Body of pancreas (tissue), 4 donors: Measurements from ENCODE around the gene FAM90A1. TPM values are rescaled to one million over a fixed set of nuclear protein-coding genes. Genes with fewer than 3 reads are reported as not detected.
"Not testable (repeated sequence)": the region's sequence is repeated elsewhere in the genome, so short reads cannot be mapped to it uniquely, and the experiment has no call there.

Source experiments
- ATAC-seq: fragments of 150-250 bp; one replicate; pipeline ENCODE4 v1.9.1; 2016
- DNase-seq, 4 donors: peaks; one replicate each; pipeline ENCODE4 v3.0.0-alpha.2; 2019
- H3K27ac ChIP-seq, 4 donors: fragments of 200-600 bp; sonication (generic); 1 replicate in 3 of 4; 2 replicates in 1 of 4; pipeline versions ENCODE4 v1.5.1 to v1.6.1; 2016 to 2019; ENCODE audit warnings: mild to moderate bottlenecking in 1 of 4, mixed read lengths in 1 of 4, moderate library complexity in 1 of 4
- H3K27me3 ChIP-seq, 2 donors: fragments of 200-600 bp; sonication (generic); one replicate each; pipeline ENCODE4 v1.6.0; 2016; ENCODE audit warnings: mild to moderate bottlenecking in 1 of 2
- H3K36me3 ChIP-seq, 2 donors: fragments of 200-600 bp; sonication (generic); replicated peaks in 1 of 2; 2 replicates each; pipeline ENCODE4 v1.5.1; 2016; ENCODE audit warnings: low read depth in 2 of 2; ENCODE audit not compliant: insufficient read depth in 1 of 2
- H3K4me1 ChIP-seq: fragments of 200-600 bp; sonication (generic); one replicate; pipeline ENCODE4 v1.6.0; 2016
- H3K4me3 ChIP-seq, 2 donors: fragments of 200-600 bp; sonication (generic); 1 replicate in 1 of 2; 2 replicates in 1 of 2; pipeline ENCODE4 v1.5.1; 2016 to 2019
- H3K9me3 ChIP-seq, 3 donors: fragments of 200-600 bp; sonication (generic); 1 replicate in 2 of 3; 2 replicates in 1 of 3; pipeline ENCODE4 v1.5.1; 2016
- POLR2A ChIP-seq, 3 donors: fragments of 450-650 bp; IDR thresholded peaks; one replicate each; pipeline ENCODE4 v1.6.1; 2016; ENCODE audit warnings: antibody characterized with exemption in 3 of 3, mild to moderate bottlenecking in 2 of 3
- WGBS, 2 donors: methylation state at CpG; one replicate each; pipeline ENCODE4 v1.1.5; 2017; 5-methylcytosine and 5-hydroxymethylcytosine counted together
- intact Hi-C: fragments of 100-400 bp; cut with DNase I; formaldehyde crosslinking; loops from one replicate; pipeline ENCODE4 v1.15.1; 2023
- total RNA-seq, 2 donors: library from RNA; depleted of rRNA; stranded (reverse); fragments of >200 nt; gene quantifications; one replicate each; pipeline ENCODE4 v1.1.0, GENCODE V29; 2016

Gene FAM90A1, protein sequence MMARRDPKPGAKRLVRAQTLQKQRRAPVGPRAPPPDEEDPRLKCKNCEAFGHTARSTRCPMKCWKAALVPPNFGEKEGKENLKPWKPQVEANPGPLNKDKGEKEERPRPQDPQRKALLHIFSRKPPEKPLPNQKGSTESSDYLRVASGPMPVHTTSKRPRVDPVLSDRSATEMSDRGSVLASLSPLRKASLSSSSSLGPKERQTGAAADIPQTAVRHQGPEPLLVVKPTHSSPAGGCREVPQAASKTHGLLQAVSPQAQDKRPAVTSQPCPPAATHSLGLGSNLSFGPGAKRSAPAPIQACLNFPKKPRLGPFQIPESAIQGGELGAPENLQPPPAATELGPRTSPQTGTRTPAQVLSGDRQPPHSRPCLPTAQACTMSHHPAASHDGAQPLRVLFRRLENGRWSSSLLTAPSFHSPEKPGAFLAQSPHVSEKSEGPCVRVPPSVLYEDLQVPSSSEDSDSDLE
- total RNA-seq: under 1 TPM in 1 of 2 donors, not detected in 1; 0.26 TPM

DNA sequence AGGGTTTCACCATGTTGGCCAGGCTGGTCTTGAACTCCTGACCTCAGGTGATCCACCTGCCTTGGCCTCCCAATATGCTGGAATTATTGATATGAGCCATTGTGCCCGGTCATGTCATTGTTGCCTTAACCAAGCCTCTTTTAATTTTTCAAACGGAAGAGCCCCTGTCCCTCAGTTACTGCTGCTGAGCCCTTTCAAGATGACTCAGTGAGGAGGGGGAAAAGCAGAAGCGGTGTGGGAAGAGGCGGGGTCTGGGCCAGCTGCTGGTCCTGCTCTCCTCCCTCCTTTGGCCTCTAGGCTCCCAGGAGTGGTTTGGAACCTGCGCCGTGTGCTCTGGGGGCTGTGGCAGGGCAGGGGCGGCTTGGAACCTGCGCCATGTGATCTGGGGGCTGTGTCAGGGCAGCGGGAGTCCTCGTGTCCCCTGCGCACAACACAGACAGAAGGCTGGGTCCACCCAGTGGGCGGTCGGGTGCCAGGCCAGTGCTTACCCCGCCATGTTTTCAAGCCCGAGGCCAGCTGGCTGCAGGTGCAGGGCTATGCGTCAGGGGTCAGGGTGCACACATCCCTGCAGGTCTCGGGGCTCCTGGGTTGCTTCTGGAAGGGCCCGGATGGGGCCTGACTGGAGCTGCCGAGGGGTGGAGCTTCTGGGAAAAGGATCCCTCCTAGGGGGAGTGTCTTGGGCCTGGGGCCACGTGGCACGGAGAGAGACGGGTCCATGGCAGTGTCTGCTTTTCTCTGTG, at the start of gene FAM90A1:
Gene FAM90A1, minus strand, starts transcription at position 627 of the 740 bp plus-strand sequence. CDS start 2,786 bp downstream, outside the sequence.
- H3K36me3 ChIP-seq, ATAC-seq, H3K4me3 ChIP-seq, intact Hi-C loops, H3K27me3 ChIP-seq, H3K9me3 ChIP-seq: not testable (repeated sequence)
- Histone ChIP-seq H3K4me1 (peaks cover 23% of the 10 kb centered on the region), H3K27ac (peak within 1 kb of the TSS in 2 of 4 donors; percentile 59 to 60)
- WGBS, 2 donors: 72 to 73% methylated on average over 10 to 22 of the region's 22 CpGs
- peak; percentile 32 to 83 (median 70) for DNase-seq
- peak in 1 of 3 donors; percentile 6 for TF ChIP-seq POLR2A (IDR thresholded peaks at IDR 0.05)

DNA sequence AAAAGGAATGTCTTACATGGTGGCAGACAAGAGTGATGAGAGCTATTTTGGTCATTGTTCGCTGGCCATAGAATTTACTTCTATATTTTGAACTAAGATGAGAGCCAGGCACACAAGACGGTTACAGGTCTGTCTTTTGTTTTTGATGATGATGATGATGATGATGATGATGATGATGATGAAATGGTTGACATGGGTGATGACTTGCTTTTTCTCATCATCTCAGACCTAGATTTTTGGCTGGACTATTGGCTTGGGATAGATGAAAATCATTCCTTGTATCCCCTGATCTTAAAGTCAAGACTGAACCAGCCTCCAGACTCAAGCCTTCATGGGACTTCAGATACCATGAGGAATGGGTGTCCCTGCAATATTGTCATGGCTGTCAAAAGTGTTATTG, 49.0 kb upstream of the FAM90A1 start:
- H3K4me1 ChIP-seq, intact Hi-C loops, H3K27ac ChIP-seq, H3K4me3 ChIP-seq, H3K9me3 ChIP-seq, H3K27me3 ChIP-seq, DNase-seq, H3K36me3 ChIP-seq, ATAC-seq: not testable (repeated sequence)
- WGBS, 2 donors: 60% methylated on average over 1 of the region's 2 CpGs; no CpG with 5 or more reads in 1 of the 2 donors

DNA sequence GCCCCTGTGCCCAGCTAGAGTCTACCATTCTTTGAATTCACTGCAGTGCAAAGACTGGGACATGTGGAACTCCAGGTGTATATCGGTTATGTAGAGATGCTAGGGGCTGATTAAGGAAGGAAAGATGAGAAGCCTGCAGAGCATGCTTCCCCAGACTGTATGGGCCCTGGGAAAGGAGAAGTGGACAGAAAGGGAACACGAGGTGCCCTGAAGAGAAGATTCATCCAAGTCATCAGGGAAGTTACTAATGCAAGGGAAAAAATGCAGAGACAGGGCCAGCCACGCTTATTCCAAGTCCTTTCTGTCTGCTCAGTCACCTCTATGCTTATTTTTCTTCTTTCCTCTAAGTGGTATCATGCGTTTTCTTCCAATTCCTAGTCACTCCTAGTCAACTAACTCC, 39.3 kb upstream of the FAM90A1 start:
- H3K27me3 ChIP-seq, H3K4me3 ChIP-seq, H3K27ac ChIP-seq, intact Hi-C loops, ATAC-seq, H3K36me3 ChIP-seq, H3K9me3 ChIP-seq, H3K4me1 ChIP-seq: not testable (repeated sequence)
- peak in 1 of 4 donors; percentile 12 for DNase-seq
- WGBS, 2 donors: 65 to 84% methylated on average over 4 of the region's 4 CpGs

DNA sequence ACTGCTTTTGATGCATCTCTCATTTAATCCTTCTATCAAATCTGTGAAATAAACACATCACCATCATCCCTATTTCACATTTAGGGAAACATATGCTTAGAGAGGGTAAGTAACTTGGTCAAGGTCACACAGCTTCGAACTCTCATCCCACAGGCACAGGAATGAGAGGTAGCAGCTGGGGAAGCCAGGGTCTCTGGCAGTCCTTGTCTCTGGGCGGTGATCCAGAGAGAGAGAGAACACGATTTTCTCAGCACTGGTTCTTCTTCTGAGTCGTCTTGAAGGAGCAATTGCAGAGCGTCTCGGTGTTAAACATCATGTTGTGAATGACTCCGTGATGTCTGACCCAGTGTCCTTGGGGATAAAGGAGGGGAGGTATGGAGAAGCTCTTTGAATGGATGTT, 36.8 kb upstream of the FAM90A1 start:
- H3K9me3 ChIP-seq, H3K27ac ChIP-seq, DNase-seq, H3K4me1 ChIP-seq, H3K4me3 ChIP-seq, H3K27me3 ChIP-seq, intact Hi-C loops, H3K36me3 ChIP-seq, ATAC-seq: not testable (repeated sequence)
- 58 to 65% methylated on average over 7 of the region's 7 CpGs for WGBS, 2 donors

DNA sequence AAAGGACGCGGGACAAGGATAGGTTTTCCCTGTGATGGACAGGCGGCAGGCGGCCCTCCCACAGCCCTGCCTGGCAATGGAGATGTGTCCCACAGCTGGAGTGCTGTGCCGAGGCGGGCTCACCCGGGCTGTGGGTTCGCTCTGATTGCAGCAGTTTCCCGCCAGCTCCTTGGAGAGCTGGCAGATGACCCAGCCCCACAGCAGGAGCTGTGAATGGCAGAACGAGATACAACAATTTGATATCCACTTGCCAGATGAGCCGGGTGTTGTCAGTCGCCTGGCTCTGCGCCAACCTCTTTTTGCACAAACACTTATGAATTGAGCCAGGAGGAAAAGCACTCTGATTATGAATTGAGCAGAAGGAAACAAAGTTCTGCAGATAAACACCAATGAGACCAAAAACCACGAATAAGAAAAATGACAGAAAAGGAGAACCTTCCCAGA, 33.7 kb upstream of the FAM90A1 start:
- H3K27ac ChIP-seq, H3K4me1 ChIP-seq, intact Hi-C loops, H3K36me3 ChIP-seq, H3K4me3 ChIP-seq, ATAC-seq, H3K27me3 ChIP-seq, H3K9me3 ChIP-seq: not testable (repeated sequence)
- 44 to 48% methylated on average over 7 to 14 of the region's 14 CpGs for WGBS, 2 donors
- DNase-seq: peak in 2 of 4 donors; percentile 9 to 22

DNA sequence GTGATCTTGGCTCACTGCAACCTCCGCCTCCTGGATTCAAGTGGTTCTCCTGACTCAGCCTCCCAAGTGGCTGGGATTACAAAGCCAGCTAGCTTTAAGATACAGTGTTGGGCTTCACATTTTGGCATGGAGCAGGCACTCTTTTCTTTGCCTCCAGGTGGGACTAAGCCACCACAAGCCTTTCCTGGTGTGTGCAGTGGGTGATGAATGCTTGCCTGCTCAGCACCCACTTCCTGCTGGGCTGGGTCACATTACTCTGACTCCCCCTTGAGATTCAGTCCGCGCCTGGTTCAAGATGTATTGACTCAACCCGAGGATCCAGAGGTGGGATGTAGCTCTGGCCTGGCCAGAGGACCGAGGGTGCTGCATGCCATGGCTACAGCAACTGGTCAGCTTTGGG, 28.9 kb upstream of the FAM90A1 start:
- H3K27me3 ChIP-seq, H3K9me3 ChIP-seq, H3K4me1 ChIP-seq, intact Hi-C loops, H3K27ac ChIP-seq, H3K36me3 ChIP-seq, DNase-seq, H3K4me3 ChIP-seq, ATAC-seq: not testable (repeated sequence)
- WGBS, 2 donors: 65 to 68% methylated on average over 4 to 5 of the region's 5 CpGs

DNA sequence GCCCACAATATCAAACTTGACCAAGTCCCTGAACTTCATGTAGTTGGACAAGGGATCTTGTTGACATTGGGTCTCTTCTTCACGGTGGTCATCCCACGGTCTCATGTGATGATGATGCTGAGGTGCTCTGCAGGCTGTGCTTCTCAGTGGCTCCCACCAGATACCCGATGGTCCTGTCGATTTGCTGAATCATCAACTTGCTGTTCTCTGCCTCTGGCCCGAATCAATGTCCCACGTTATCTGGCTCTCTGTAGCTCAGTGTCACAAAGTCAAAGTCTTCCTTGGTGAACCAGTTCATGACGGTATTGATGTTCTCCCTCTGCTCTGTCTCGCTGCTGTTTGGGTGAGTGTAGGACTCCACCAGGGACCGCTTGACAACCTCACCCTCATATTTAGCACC, 27.3 kb upstream of the FAM90A1 start:
- H3K27me3 ChIP-seq: not testable (repeated sequence)

DNA sequence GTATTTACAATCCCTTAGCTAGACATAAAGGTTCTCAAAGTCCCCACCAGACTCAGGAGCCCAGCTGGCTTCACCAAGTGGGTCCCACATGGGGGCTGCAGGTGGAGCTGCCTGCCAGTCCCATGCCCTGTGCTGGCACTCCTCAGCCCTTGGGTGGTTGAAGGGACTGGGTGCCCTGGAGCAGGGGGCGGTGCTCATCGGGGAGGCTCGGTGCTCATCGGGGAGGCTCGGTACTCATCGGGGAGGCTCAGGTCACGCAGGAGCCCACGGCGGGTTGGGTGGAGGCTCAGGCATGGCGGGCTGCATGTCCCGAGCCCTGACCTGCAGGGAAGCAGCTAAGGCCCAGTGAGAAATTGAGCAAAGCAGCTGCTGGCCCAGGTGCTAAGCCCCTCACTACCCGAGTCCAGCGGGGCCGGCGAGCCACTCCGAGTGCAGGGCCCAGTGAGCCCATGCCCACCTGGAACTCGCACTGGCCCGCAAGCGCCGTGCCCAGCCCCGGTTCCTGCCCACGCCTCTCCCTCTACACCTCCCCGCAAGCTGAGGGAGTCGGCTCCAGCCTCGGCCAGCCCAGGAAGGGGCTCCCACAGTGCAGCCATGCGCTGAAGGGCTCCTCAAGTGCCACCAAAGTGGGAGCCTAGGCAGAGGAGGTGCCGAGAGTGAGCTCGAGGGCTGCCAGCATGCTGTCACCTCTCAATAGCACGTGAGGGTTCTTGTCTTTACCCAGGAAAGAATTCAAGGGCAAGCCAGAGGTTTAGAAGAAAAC, 24.8 kb upstream of the FAM90A1 start:
- 83 to 89% methylated on average over 17 to 27 of the region's 29 CpGs for WGBS, 2 donors
- H3K36me3 ChIP-seq, intact Hi-C loops, H3K9me3 ChIP-seq, DNase-seq, H3K4me1 ChIP-seq, H3K27me3 ChIP-seq, H3K27ac ChIP-seq, ATAC-seq, H3K4me3 ChIP-seq: not testable (repeated sequence)

More for the DNA sequence above, 27.3 kb upstream of the FAM90A1 start:
- H3K9me3 ChIP-seq, H3K4me3 ChIP-seq, intact Hi-C loops, H3K4me1 ChIP-seq, ATAC-seq, H3K27ac ChIP-seq, DNase-seq, H3K36me3 ChIP-seq: not testable (repeated sequence)
- WGBS, 2 donors: 83 to 91% methylated on average over 9 of the region's 9 CpGs

DNA sequence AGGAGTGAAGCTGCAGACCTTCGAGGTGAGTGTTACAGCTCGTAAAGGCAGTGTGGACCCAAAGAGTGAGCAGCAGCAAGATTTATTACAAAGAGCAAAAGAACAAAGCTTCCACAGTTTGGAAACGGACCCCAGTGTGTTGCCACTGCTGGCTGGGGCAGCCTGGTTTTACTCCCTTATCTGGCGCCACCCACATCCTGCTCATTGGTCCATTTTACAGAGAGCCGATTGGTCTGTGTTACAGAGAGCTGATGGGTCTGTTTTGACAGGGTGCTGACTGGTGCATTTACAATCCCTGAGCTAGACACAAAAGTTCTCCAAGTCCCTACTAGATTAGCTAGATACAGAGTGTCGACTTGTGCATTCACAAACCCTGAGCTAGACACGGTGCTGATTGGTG, 24.2 kb upstream of the FAM90A1 start:
- H3K4me1 ChIP-seq, DNase-seq, H3K27me3 ChIP-seq, H3K9me3 ChIP-seq, intact Hi-C loops, ATAC-seq, H3K4me3 ChIP-seq, H3K36me3 ChIP-seq, H3K27ac ChIP-seq: not testable (repeated sequence)
- WGBS, 2 donors: 52 to 70% methylated on average over 7 of the region's 7 CpGs

DNA sequence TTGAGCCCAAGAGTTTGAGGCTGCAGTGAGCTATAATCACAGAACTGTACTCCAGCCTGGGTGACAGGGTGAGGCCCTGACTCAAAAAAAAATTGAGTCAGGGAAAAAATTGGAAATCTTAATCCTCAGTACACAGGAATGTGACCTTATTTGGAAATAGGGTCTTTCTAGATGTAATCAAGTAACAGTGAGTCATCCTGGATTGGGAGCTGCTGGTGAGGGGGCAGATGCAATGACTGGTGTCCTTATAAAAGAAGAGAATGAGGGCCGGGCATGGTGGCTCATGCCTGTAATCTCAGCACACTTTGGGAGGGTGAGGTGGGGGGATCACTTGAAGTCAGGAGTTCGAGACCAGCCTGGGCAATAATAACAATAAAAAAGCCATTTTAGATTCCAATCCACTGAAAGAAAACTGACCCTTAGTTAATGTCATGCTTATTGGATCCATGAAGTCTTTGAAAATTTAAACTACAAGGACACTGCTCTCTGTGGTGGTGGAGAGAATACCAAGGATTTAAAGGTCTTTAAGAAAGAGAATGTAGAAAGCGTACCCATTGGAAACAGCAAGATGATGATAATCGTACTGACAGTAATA, 19.6 kb upstream of the FAM90A1 start:
- H3K36me3 ChIP-seq, H3K9me3 ChIP-seq, H3K27ac ChIP-seq, H3K27me3 ChIP-seq, ATAC-seq, H3K4me1 ChIP-seq, H3K4me3 ChIP-seq, intact Hi-C loops, DNase-seq: not testable (repeated sequence)
- 79 to 82% methylated on average over 4 of the region's 4 CpGs for WGBS, 2 donors
